ENCODE results near the gene UFSP2.
"Not testable (repeated sequence)": the region's sequence is repeated elsewhere in the genome, so short reads cannot be mapped to it uniquely, and the experiment has no call there.

Gene UFSP2

DNA sequence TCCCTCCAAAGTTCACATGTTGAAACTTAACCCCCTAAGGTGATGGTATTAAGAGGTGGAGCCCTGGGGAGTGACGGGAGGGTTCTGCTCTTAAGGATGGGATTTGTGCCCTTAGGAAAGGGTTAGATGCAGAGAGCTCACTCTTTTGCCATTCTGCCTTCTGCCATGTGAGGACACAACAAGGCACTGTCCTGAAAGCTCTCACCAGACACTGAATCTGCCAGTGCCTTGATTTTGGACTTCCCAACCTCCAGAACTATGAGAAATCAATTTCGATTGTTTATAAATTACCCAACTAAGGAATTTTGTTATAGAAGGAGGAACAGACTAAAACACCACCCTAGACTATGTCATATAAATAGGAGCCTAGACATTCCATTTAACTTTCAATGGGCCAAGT is 41.7 kb downstream of the UFSP2 start:
- H3K4me3 ChIP-seq (ENCODE audit: low read depth, low read length), result no peak overlapping the region

DNA sequence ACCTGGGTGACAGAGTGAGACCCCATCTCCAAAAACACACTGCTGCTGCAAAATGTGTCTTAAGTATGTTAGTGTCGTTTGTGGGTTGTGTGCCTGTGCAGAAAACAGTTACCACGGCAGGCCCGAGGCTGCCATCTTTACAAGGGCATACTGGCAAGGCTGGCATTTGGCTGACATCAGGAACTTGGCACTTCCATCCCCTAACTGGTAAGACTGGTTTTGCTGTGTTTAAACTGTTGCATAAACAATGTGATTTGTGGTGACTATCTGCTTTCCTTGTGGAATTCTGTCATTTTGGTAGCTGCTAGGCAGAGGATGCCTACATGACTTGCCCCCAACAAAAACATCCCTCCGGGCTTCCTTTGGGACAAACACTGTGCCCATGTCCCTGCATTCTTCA is 42.3 kb downstream of the UFSP2 start:
- no peak overlapping the region for H3K4me3 ChIP-seq (ENCODE audit: low read depth, low read length)

DNA sequence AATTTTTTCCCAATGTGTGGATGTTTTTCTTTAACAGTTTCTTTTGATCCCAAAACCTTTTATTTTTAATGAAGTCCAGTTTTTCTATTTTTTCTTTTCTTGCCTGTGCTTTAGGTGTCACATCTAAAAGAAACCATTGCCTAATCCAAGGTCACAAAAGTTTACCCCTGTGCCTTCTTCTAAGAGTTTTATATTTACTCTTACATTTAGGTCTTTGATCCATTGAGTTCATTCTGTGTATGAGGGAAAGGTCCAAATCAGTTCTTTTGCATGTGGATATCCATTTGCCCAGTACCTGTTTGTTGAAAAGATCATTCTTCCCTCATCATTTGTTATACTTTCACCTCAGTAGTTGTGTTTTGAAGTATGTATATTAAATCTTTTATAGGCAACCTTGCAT is 43.0 kb downstream of the UFSP2 start:
- H3K4me3 ChIP-seq (ENCODE audit: low read depth, low read length), result no peak overlapping the region

DNA sequence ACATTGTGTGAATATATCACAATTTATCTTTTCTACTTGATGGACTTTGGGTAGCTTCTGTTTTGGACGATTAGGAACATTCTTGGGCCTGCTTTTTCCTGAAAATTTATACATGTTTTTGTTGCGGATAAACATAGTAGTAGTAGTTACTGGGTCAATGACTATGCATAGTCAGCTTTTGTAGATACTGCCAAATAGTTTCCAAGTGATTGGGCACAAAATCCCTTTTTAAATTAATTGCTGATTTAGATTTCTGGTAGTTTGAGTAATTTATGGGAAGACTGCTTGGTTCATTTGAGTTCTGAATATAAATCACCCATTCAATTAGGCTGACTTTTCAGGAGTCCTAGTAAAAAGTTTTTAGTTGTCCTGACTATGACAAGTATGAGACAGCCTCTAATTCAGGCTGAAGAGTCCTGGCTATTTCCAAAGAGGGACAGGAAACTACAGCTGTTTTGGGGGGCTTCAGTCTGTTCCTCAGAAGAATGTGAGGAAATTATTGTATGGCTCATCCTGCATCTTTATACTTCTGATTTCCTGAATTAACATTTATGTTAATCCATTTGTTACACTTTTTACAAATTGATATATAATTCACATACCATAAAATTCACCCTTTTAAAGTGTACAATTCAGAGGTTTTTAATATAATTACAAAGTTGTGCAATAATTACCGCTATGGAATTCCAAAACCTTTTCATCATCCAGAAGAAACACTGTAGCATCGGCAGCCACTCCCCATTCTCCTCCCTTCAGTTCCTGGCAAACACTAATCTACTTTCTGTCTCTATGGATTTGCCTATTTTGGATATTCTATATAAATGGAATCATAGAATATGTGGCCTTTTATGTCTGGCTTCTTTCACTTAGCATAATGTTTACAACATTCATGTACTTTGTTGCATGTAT is 44.2 kb downstream of the UFSP2 start:
- H3K4me3 ChIP-seq (ENCODE audit: low read depth, low read length), result no peak overlapping the region

- H3K4me3 ChIP-seq (ENCODE audit: low read depth, low read length), result no peak overlapping the region
Observed at GRCh38 chr4:185380320-185380719, 45.4 kb downstream of the UFSP2 start.

DNA sequence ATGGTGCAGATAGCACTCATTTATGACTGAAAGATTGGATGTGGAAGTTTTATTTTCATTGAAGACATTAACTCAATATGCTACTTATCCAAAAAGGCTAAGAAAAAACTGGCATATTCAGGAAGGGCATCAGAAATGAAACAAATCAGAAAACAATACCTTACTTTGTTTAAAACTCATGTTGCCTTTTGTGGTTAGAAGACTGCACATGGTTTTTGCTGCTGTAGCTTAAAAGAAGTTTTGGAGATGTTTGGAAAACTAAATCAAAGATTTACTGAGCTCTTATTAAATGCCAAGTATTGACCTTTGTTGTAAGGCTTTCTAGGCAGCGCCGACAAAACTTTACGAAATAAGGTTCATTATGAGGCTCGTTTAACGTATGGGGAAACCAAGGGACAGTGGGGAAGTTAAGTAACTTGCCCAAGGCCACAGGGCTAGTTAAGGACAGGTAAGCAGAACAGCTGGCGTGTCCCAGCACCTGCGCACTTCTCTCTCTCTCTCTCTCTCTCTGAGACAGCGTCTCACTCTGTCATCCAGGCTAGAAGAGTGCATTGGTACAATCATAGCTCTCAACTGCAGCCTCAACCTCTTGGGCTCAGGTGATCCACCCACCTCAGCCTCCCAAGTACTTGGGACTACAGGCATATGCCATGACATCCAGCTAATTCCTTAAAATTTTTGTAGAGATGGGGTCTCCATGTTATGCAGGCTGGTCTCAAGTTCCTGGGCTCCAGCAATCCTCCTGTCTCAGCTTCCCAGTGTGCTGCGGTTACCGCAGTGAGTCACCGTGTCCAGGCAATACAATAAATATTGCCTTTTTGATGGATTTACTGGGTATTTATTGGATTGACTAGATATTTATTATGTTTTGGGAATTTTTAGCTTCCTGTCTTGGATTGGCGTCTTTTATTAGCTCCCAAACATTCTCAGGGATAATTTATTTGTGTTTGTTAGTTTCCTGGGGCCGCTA is 46.2 kb downstream of the UFSP2 start:
- no peak overlapping the region for H3K4me3 ChIP-seq (ENCODE audit: low read depth, low read length)

GRCh38 chr4:185378264-185378663 is 47.5 kb downstream of the UFSP2 start:
- H3K4me3 ChIP-seq (ENCODE audit: low read depth, low read length), result no peak overlapping the region

DNA sequence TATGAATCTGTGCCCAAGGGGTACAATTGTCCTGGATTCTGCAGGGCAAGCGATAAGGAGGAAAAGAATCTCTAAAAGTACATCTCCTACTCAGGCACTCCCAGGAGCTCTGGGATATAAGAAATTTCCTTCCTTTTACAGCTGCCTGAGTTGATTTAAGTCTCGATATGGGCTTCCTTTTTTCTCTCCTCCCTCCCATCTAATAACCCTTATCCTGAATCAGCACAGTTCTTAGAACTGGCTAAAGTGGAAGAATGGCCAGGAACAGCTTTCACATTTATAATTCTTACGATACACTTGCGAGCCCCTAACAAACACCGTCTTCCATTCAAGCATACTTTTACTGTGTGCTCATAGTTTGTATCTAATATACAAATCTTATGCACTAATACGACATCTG is 51.2 kb downstream of the UFSP2 start:
- no peak overlapping the region for H3K4me3 ChIP-seq (ENCODE audit: low read depth, low read length)

DNA sequence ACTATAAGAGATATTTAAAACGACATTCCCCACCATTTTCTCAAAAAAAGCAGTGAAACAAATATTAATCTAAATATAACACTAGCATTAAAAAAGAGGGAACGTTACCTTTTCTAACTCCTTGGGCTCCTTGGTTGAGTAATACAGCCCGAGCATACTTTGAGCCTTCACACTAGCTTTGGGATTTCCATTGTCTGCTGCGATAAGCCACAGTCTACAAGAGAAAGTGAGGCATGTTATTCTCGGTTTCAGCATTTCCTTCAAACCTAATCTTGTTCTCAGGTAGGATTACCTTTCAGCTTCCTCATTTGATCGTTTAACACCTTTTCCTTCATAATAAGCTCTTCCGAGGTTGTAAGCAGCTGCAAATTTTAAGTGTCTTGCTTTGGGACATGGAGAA is 51.7 kb downstream of the UFSP2 start:
- no peak overlapping the region for H3K4me3 ChIP-seq (ENCODE audit: low read depth, low read length)

DNA sequence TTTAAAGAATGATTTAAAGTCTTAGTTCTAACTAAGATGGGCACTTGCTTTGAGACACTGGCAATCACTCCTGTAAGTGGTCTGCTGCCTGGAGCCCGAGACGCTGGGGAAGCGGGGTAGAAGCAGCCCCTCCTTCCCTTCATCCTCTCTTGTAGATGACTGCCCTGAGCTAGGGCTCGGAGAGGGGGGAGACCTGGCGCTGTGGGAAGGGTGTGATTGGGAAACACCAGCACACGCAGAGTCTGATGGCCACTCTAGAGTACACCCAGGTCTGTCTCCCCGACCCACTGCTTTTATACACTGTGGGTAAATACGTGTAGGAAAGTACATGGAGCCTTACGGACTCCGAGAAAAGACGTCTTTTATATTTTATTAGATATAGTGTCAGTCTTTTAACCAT is 54.1 kb downstream of the UFSP2 start:
- H3K4me3 ChIP-seq (ENCODE audit: low read depth, low read length), result no peak overlapping the region

GRCh38 chr4:185370268-185370949 is 55.4 kb downstream of the UFSP2 start:
- H3K4me3 ChIP-seq (ENCODE audit: low read depth, low read length), result no peak overlapping the region

DNA sequence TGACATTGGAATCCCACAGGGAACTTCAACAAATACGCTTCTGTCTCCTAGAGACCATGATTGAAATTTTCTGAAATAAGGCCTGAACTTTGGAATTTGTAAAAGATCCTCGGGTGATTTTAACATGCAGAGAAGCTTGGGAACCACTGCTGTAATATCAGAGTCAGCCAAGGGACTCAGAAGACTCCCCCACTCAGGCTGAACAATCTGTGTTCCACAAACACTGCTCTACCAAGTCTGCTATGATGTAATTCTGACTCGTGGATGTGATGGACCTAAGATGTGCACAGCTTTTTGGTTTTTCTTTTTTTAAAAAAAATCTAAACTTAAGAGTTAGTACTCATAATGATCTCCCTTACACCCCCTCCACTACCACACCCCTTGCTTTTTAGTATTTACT is 56.0 kb downstream of the UFSP2 start:
- no peak overlapping the region for H3K4me3 ChIP-seq (ENCODE audit: low read depth, low read length)

DNA sequence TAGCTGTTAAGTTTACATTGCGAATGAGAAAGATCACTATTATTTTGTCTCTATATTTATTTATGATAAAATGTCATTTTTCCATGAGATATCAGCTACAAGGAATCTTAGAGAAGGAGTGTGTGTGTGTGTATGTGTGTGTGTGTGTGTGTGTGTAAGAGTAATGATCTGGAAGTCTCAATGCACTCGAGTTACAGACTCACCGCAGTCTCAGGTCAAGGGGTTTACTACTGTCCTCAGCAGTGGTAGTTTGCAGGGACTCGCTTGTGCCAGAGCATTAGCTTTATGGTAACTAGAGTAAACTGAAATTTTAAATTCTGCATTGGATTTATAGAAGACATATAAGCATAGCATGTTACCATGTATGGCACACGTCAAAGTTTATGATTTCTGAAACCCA is 60.9 kb downstream of the UFSP2 start:
- no peak overlapping the region for H3K4me3 ChIP-seq (ENCODE audit: low read depth, low read length)

DNA sequence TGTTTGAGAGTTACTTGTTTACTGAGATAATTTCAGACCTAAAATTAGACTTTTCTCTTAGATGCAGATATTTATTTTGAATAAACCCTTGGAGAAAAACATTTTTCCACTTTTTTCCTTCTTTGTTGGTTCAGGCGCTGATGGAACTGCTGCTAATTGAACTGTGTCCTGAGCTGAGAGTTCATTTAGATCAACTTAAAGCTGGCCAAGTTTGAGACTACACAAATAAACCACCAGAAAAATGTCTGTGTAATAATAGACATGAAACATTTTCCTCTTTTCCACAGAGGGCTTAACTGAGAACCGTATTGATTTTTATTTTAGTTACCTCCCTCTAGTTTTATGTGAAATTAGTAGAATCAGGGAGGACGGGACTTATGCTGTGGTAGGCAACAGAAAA is 62.5 kb downstream of the UFSP2 start:
- no peak overlapping the region for H3K4me3 ChIP-seq (ENCODE audit: low read depth, low read length)

GRCh38 chr4:185362570-185362969 is 63.2 kb downstream of the UFSP2 start:
- not testable (repeated sequence) for H3K4me3 ChIP-seq (ENCODE audit: low read depth, low read length)

DNA sequence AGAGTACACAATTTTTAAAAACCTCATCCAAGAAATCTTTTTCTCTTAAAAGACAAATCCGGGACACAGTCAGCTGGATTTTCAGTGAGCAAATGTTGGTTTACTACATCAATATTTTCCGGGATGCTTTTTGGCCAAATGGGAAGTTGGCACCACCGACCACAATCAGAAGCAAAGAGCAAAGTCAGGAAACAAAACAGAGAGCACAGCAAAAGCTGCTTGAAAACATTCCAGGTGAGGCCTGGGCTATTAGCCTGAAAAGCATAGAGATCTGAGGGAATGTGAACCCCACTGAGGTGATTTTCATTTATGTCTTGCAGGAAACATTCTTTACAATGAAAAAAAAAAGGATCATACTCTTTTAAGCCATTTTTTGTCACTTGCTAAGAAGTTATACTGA is 63.9 kb downstream of the UFSP2 start:
- H3K4me3 ChIP-seq (ENCODE audit: low read depth, low read length), result no peak overlapping the region

GRCh38 chr4:185359767-185360446 is 65.9 kb downstream of the UFSP2 start:
- no peak overlapping the region for H3K4me3 ChIP-seq (ENCODE audit: low read depth, low read length)

- no peak overlapping the region for H3K4me3 ChIP-seq (ENCODE audit: low read depth, low read length)
Observed at GRCh38 chr4:185358959-185359358, 66.8 kb downstream of the UFSP2 start.

GRCh38 chr4:185358514-185358913 is 67.2 kb downstream of the UFSP2 start:
- no peak overlapping the region for H3K4me3 ChIP-seq (ENCODE audit: low read depth, low read length)

- no peak overlapping the region for H3K4me3 ChIP-seq (ENCODE audit: low read depth, low read length)
Observed at GRCh38 chr4:185357733-185358440, 67.9 kb downstream of the UFSP2 start.

All from iPS-11a (cell line).